Testis (tissue), 2 donors: ENCODE data around the gene CHST13.

ENCODE experiments used
- POLR2A ChIP-seq: fragments of 450-650 bp; IDR thresholded peaks from one replicate; pipeline ENCODE4 v1.6.1; 2017; ENCODE audit warnings: antibody characterized with exemption, mild to moderate bottlenecking, moderate library complexity
- TF ChIP-seq, protein P1 (sequence below), 3 experiments: fragments of 450-650 bp in 2 of 3; fragments of 200-600 bp in 1 of 3; sonication (generic) in 1 of 3; IDR thresholded peaks; one replicate each; pipeline ENCODE4 v1.5.1; 2016 to 2019; ENCODE audit warnings: antibody characterized with exemption in 3 of 3, mild to moderate bottlenecking in 2 of 3, moderate library complexity in 1 of 3

DNA sequence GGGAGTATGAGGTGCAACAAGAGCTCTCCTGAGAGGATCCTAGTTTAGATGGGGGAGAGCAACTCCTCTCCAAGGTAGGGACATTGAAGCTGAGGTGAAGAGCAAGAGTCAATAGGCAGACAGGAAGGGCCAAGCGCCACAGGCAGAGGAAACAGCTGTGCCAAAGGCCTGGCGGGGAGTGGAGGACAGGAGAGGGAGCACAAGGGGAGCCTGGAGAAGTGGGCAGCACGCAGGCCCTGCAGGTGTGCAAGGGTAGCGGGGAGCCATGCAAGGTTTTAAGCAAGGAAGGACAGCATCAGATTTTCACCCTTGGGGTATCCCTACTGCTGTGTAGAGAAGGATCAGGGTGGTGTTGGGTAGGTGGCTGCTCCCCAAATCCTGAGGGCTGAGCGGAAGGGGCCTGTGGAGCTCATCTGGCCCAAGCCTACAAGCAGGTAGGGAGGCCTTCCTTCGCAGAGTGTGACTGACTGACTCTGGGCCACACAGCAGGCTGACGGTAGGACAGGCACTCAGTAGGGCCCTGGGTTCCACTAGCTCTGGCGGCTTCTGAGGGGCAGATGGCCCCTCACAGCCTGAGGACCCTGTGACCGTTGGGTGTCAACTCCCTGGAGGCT, 13.3 kb downstream of the CHST13 start:
- TF ChIP-seq, protein P1, sequence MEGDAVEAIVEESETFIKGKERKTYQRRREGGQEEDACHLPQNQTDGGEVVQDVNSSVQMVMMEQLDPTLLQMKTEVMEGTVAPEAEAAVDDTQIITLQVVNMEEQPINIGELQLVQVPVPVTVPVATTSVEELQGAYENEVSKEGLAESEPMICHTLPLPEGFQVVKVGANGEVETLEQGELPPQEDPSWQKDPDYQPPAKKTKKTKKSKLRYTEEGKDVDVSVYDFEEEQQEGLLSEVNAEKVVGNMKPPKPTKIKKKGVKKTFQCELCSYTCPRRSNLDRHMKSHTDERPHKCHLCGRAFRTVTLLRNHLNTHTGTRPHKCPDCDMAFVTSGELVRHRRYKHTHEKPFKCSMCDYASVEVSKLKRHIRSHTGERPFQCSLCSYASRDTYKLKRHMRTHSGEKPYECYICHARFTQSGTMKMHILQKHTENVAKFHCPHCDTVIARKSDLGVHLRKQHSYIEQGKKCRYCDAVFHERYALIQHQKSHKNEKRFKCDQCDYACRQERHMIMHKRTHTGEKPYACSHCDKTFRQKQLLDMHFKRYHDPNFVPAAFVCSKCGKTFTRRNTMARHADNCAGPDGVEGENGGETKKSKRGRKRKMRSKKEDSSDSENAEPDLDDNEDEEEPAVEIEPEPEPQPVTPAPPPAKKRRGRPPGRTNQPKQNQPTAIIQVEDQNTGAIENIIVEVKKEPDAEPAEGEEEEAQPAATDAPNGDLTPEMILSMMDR (IDR thresholded peaks at IDR 0.05): no peak
- no peak for TF ChIP-seq POLR2A
